Endometrial microvascular endothelial cells (primary cell): ENCODE data around the gene SBNO2. TPM values are rescaled to one million over a fixed set of nuclear protein-coding genes. Genes with fewer than 3 reads are reported as not detected.
"Not testable (repeated sequence)": the region's sequence is repeated elsewhere in the genome, so short reads cannot be mapped to it uniquely, and the experiment has no call there.

ENCODE experiments used
- in situ Hi-C: cut with HindIII; loops from 2 replicates; pipeline ENCODE4 v1.10.0; 2017; ENCODE audit warnings: low sequenced_read_pairs, low pct_unique_long_range_greater_than_20kb; ENCODE audit errors: inconsistent ontology term
- total RNA-seq: library from RNA; depleted of rRNA; stranded (reverse); fragments of >200 nt; gene quantifications from one replicate; pipeline ENCODE4 v1.2.3, GENCODE V29; 2015; ENCODE audit errors: inconsistent ontology term

Gene SBNO2
- total RNA-seq, 1 donor from 2014 or later = 33.0 TPM

DNA sequence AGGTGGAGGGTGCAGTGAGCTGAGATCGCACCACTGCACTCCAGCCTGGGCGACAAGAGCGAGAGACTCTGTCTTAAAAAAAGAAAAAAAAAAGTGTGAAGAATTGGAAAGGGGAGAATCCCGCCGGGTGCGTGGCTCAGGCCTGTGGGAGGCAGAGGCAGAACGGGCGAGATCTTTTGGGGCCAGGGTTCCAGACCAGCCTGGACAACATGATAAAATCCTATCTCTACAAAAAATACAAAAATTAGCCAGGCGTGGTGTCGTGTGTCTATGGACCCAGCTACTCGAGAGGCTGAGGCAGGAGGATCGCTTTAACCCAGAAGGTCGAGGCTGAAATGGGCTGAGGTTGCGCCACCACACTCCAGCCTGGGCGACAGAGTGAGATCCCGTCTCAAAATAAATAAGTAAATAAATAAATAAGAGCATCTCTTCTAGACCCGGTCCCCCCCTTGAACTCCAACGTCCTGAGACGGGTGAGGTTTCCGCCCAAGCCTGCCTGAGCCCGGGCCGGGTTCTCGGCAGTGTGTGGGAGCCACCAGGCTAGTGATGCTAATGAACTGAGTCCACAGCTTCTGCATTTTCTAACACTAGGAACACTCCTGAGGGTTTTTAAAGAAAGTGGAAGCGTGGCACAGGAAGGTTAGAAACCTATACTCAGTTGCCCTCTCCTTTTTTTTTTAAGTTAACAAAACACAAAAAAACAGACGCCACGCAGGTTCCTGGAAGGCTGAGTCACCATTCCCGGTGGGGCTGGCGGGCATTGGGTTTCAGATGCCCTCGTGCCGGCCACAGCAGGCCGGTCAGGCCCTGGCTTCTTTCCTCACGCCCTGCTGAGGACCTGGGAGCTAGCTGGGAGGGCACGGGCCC lies 48.2 kb downstream of the SBNO2 start:
- in situ Hi-C loops = no loop called here

GRCh38 chr19:1123885-1124677 lies 50.0 kb downstream of the SBNO2 start:
- in situ Hi-C loops = no loop called here

- in situ Hi-C loops = no loop called here
Observed at GRCh38 chr19:1123381-1123780, 50.7 kb downstream of the SBNO2 start.

DNA sequence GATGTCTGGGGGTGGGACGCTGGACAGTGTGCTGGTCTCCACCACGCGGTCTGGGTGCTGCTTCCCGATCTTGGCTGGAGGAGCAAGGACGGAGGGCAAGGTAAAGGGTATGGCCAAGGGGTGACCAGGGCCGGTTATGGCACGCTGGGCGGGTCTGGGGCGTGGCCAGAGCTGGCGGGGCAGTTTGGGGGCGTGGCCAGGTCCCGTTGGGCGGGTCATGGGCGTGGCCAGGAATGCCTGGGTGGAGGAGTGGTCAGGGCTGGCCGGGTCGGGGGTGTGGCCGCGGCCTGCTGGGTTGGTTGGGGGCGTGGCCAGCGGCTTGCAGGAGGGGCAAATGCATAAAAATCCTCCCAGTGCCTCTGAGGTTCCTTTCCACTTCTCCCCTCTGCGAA lies 51.1 kb downstream of the SBNO2 start:
- in situ Hi-C loops = no loop called here

DNA sequence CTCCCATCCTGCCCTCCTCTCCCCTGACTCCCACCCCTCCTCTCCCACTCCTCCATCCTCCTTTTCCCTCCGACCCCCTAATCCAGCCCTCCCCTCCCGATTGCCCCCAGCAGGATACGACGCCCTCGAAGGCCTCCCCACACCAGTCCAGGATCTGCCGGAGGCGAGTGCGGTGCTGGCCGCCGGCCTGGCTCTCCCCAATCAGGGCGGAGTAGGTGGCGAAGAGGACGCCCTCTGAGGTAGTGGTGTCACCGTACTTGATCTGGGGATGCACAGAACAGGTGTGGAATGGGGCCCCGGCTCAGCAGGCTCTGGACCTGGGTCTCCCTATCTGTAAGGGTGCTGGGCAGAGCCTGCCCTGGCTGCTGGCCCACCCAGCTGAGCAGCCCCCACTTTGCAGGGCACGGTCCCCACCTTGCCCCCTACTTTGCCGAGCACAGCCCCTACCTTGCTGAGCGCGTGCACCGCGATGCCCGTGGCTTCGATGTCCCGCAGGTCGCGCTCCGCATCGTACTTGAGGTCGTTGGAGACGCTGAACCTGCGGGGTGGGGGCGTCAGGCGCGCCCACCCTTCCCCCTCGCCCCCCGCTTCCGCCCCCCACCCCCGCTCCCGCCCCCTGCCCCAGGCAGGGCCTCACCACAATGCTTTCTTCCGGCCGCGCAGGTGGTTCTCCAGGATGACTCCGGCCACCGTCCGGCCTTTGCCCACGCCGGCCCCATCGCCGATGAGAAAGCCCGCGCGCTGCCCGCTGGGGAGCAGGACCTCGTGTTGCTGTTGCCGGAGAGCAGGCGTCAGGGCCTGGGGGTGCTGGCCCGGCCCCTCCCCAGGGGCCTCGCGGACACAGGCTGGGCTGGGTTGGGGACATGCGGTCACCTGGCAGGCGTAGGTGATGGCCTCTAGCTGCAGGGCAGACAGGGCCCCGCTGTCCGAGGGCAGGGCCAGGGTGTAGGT lies 51.8 kb downstream of the SBNO2 start:
- in situ Hi-C loops = no loop called here

GRCh38 chr19:1121395-1121794 lies 52.7 kb downstream of the SBNO2 start:
- in situ Hi-C loops = no loop called here

DNA sequence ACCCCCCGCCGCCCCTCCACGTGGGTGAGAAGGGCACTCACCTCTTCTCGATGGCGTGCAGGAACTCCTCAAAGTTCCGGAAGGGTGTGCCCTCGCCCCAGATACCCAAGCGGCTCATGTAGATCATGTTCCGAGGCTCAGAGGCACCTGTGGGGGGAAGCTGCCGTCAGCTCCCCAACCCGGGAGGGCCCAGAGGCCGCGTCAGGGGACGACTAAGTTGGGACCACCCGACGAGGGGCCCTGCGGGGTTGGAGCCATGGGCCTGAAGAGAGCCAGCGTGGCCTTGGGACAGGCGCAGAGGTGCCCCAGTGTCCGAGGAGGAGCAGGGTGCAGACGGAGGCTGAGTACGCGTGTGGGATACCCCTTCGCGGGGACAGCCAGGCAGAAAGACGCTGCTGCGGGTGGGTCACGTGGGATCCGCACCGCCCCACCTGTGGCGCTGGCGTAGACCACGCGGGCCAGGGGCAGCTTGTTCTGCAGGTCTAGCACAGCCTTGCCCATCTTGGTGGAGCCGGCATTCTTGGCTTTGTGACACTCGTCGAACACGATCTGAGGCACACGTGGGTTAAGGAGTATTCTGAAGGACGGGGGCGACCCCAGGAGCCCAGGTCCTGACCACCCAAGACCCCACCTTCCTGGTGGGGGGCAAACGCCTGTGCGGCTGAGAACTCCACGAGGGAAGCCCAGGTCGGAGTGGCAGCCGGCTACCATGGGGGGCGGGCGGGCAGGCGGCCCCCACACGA lies 54.4 kb downstream of the SBNO2 start:
- in situ Hi-C loops = no loop called here

DNA sequence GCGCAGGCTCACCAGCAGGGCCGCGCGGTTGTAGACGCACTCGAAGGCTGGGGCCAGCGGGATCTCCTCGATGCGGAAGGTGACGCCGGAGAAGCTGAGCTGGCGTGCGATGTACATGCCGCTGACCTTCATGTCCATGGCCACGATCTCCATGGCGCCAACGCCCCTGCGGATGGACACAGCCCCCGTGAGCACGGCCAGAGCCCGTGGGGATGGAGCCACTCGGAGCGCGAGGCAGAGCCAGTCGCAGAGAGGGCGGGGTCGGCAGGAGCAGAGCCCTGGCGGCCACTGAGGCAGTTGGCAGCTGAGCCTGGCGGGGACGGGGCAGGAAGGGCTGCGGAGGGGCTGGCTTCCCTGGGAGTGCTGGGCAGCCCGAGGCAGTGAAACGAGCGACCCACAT lies 55.1 kb downstream of the SBNO2 start:
- in situ Hi-C loops = no loop called here

GRCh38 chr19:1117654-1118053 lies 56.4 kb downstream of the SBNO2 start:
- in situ Hi-C loops = no loop called here

DNA sequence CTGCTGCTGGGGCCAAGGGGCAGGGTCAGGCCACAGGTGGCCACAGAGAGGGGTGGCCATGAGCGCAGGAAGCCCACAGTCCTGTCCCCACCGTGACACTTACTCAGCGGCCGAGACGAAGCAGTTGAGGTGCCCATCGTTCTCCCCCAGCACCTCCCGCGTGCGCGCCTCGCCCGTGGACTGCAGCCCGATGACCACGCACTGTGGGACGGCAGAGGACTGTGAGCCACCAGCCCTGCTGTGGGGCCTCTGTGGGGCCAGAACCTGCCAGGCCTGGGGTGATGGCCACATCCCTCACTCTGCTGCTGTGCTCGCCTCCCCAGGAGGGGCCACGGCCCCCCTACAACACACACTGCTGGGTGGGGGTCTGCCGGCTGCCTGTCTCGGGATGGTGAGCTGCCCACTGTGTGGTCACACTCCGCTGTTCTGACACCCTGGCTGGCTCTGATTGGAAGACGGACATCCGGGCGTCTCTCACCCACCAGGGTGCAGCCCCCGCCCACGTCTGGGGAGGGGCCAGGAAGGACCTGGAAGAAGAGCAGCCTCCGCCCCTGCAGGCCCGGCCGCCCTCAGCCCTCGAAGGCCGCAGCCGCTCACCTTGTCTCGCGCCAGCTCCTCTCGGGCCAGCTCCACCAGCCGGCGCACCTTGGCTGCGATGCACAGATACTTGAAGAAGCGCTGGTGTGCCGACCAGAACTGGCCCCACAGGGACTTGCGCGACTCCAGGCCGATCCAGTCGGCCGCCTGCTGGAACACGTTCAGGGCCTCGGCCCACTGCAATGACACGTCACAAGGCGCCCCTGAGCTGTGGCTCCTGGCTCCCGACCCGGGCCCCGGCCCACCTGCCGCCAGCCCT lies 57.1 kb downstream of the SBNO2 start:
- in situ Hi-C loops = no loop called here

DNA sequence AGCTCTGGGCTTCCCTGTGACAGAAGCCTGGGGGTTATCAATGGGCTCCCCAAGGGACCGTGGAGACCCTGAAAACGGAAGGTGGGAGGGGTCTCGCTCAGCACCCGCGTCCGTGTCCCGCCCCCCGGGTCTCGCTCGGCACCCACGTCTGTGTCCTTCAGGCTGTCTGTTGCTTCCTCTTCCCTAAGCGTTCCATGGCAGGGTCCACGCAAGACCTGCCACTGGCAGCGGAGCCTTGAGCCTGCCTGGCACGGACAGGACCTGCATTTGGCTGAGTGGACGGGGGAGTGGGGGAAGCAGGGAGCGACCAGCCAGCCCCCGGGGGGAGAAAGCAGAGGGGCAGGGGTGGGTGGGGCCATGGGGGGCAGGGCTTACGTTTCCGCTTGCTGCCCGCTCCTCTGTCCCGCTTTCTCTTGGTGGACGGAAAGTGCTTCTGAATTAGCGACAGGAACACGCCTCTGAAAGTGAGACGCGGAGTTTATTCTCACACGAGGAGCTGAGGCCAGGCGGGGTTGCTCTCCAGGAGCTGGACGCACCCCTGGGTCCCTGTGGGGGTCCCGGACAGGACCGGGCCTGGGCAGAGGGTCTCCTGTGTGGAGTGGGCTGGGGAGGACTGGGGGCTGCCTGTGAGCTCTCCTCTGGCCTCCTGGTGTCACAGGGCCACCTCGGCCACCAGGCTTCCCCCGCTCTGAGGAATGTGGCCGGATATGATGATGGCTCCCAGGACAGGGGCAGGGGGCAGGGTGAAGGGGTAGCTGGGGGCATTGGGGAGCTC lies 58.2 kb downstream of the SBNO2 start:
- in situ Hi-C loops = no loop called here

- in situ Hi-C loops = not testable (repeated sequence)
Observed at GRCh38 chr19:1114728-1115127, 59.3 kb downstream of the SBNO2 start.

GRCh38 chr19:1113986-1114483 lies 60.0 kb downstream of the SBNO2 start:
- in situ Hi-C loops = no loop called here

DNA sequence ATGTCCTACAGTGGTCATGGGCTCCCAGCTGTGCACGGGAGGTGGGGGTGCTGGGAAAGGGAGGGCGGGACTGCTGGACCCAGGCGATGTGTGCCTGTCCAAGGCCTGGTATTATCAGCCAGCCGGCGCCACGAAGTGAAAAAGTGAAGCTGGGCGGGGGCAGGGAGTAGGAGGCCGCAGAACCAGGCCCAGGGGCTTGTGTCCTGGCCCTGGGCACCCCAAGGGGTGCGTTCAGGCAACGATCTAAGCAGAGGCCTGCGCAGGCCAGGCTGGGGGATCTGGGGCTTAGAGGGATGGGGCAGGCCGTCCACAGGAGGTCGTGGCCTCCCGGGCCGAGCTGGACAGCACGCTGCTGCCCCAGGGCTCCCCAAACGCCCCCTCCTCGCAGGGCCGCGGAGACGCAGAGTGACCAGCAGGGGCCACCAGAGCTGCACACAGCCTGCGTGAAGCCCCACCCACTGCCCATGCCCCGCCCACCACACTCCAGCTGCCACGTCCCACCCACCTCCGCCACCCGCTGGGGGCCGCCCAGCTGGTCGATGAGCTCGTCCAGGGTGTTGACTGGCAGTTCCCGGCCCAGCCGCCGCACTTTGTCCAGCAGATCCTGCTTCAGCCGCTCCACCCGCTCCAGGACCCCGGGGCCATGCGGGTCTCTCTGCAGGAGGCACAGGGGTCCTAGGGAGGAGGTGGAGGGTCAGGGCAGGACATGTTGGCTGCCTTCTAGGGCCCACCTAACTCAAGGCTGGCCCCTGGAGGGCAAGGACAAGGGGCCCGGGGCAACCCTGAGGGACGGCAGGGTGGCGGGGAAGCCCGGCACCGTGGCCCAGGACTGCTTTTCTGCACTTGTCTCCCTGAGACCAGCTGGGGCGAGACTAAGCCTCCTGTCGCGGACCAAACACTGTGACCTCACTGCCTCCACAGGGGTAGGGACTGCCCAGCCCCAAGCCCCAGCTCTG lies 60.8 kb downstream of the SBNO2 start:
- in situ Hi-C loops = no loop called here

GRCh38 chr19:1112268-1113029 lies 61.6 kb downstream of the SBNO2 start:
- in situ Hi-C loops = no loop called here
